HEK293 (cell line): ENCODE data around the gene MLNR.

Source experiments
- CTCF ChIP-seq: fragments of 450-650 bp; formaldehyde crosslinking; IDR thresholded peaks from 2 replicates; pipeline ENCODE4 v1.5.1; 2016; ENCODE audit warnings: missing biosample characterization, missing genetic modification characterization
- HOXA7 ChIP-seq: sonication (generic); formaldehyde crosslinking; IDR thresholded peaks from 2 replicates; pipeline ENCODE4 v1.8.1; 2022; ENCODE audit warnings: missing genetic modification reagents, borderline replicate concordance
- PBX3 ChIP-seq: sonication (generic); formaldehyde crosslinking; IDR thresholded peaks from 2 replicates; pipeline ENCODE4 v1.8.1; 2022; ENCODE audit warnings: mild to moderate bottlenecking, moderate library complexity, missing genetic modification reagents
- SCRT1 ChIP-seq: fragments of 450-650 bp; formaldehyde crosslinking; IDR thresholded peaks from 2 replicates; pipeline ENCODE4 v1.5.1; 2016; ENCODE audit warnings: missing biosample characterization, missing genetic modification characterization, borderline replicate concordance
- SETDB1 ChIP-seq: IDR thresholded peaks from one replicate; pipeline ENCODE4 v1.6.1; 2017; ENCODE audit warnings: mild to moderate bottlenecking, low read length, moderate library complexity, mixed read lengths; ENCODE audit not compliant: insufficient read length
- ZNF221 ChIP-seq: fragments of 450-650 bp; formaldehyde crosslinking; IDR thresholded peaks from 2 replicates; pipeline ENCODE4 v1.5.1; 2017; ENCODE audit warnings: missing biosample characterization, missing genetic modification characterization, borderline replicate concordance
- ZNF223 ChIP-seq: fragments of 450-650 bp; formaldehyde crosslinking; IDR thresholded peaks from 2 replicates; pipeline ENCODE4 v1.5.1; 2016; ENCODE audit warnings: missing biosample characterization, missing genetic modification characterization
- ZNF785 ChIP-seq: fragments of 450-650 bp; formaldehyde crosslinking; IDR thresholded peaks from 2 replicates; pipeline ENCODE4 v1.5.1; 2016; ENCODE audit warnings: missing biosample characterization, missing genetic modification characterization
- TF ChIP-seq, protein P1 (sequence below): fragments of 450-650 bp; formaldehyde crosslinking; IDR thresholded peaks from 2 replicates; pipeline ENCODE4 v1.5.1; 2016; ENCODE audit warnings: missing biosample characterization, missing genetic modification characterization
- TF ChIP-seq, protein P2 (sequence below): IDR thresholded peaks from 2 replicates; pipeline ENCODE4 v1.6.1; 2011; ENCODE audit warnings: mild to moderate bottlenecking, low read depth, low read length, borderline replicate concordance

DNA sequence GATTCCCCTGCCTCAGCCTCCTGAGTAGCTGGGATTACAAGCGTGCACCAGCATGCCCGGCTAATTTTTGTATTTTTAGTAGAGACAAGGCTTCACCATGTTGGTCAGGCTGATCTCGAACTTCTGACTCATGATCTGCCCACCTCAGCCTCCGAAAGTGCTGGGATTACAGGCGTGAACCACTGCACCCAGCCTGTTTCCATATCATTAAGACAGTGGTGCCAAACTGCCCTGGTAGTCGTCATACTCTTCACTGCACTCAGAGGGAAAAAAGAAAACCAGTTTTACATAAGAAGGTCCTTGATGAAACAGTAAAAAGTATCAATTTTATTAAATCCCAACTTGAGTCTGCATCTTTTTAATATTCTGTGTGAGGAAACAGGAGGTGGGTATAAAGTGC, 42.5 kb downstream of the MLNR start:
- TF ChIP-seq CTCF (no peak), SETDB1 (no peak), ZNF785 (tag by site-specific recombination) (no peak), ZNF221 (tag by site-specific recombination) (no peak), HOXA7 (no peak), ZNF223 (no peak), SCRT1 (no peak), PBX3 (no peak)
- TF ChIP-seq, protein P1, sequence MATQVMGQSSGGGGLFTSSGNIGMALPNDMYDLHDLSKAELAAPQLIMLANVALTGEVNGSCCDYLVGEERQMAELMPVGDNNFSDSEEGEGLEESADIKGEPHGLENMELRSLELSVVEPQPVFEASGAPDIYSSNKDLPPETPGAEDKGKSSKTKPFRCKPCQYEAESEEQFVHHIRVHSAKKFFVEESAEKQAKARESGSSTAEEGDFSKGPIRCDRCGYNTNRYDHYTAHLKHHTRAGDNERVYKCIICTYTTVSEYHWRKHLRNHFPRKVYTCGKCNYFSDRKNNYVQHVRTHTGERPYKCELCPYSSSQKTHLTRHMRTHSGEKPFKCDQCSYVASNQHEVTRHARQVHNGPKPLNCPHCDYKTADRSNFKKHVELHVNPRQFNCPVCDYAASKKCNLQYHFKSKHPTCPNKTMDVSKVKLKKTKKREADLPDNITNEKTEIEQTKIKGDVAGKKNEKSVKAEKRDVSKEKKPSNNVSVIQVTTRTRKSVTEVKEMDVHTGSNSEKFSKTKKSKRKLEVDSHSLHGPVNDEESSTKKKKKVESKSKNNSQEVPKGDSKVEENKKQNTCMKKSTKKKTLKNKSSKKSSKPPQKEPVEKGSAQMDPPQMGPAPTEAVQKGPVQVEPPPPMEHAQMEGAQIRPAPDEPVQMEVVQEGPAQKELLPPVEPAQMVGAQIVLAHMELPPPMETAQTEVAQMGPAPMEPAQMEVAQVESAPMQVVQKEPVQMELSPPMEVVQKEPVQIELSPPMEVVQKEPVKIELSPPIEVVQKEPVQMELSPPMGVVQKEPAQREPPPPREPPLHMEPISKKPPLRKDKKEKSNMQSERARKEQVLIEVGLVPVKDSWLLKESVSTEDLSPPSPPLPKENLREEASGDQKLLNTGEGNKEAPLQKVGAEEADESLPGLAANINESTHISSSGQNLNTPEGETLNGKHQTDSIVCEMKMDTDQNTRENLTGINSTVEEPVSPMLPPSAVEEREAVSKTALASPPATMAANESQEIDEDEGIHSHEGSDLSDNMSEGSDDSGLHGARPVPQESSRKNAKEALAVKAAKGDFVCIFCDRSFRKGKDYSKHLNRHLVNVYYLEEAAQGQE (tag by site-specific recombination) = no peak
- TF ChIP-seq, protein P2, sequence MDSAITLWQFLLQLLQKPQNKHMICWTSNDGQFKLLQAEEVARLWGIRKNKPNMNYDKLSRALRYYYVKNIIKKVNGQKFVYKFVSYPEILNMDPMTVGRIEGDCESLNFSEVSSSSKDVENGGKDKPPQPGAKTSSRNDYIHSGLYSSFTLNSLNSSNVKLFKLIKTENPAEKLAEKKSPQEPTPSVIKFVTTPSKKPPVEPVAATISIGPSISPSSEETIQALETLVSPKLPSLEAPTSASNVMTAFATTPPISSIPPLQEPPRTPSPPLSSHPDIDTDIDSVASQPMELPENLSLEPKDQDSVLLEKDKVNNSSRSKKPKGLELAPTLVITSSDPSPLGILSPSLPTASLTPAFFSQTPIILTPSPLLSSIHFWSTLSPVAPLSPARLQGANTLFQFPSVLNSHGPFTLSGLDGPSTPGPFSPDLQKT = no peak
